ENCODE results near the gene USP16.

Gene USP16

GRCh38 chr21:29082046-29082815 is 57.8 kb downstream of the USP16 start:
- no peak for DNase-seq (ENCODE audit: low read depth in 2 of 2)

- no peak for DNase-seq (ENCODE audit: low read depth in 2 of 2)
These were observed 58.8 kb downstream of the USP16 start for GRCh38 chr21:29083306-29083705.

- DNase-seq (ENCODE audit: low read depth in 2 of 2) = no peak
These were observed 59.9 kb downstream of the USP16 start for GRCh38 chr21:29084372-29084771.

GRCh38 chr21:29085106-29085752 is 60.8 kb downstream of the USP16 start:
- no peak for DNase-seq (ENCODE audit: low read depth in 2 of 2)

GRCh38 chr21:29091033-29091432 is 66.6 kb downstream of the USP16 start:
- no peak for DNase-seq (ENCODE audit: low read depth in 2 of 2)

- DNase-seq (ENCODE audit: low read depth in 2 of 2) = no peak
These were observed 67.9 kb downstream of the USP16 start for GRCh38 chr21:29092102-29092959.

- DNase-seq (ENCODE audit: low read depth in 2 of 2) = no peak
These were observed 71.9 kb downstream of the USP16 start for GRCh38 chr21:29096218-29097015.

GRCh38 chr21:29098156-29098555 is 73.7 kb downstream of the USP16 start:
- no peak for DNase-seq (ENCODE audit: low read depth in 2 of 2)

- no peak for DNase-seq (ENCODE audit: low read depth in 2 of 2)
These were observed 78.4 kb downstream of the USP16 start for GRCh38 chr21:29102791-29103257.
